CD4-positive, alpha-beta T cell treated with Interleukin-2 at 100 ng/mL for 4 hours (primary cell): ENCODE data around the gene MAGEF1.

Experiments used
- DNase-seq: peaks from one replicate; pipeline ENCODE4 v3.0.0-alpha.2; 2020; ENCODE audit warnings: low spot score

MAGEF1 gene

GRCh38 chr3:184688882-184689271 is 23.0 kb downstream of the MAGEF1 start:
- no peak for DNase-seq

- no peak for DNase-seq
Observed at GRCh38 chr3:184688251-184688881, 23.5 kb downstream of the MAGEF1 start.

- no peak for DNase-seq
Observed at GRCh38 chr3:184687363-184688015, 24.4 kb downstream of the MAGEF1 start.

GRCh38 chr3:184685646-184686045 is 26.2 kb downstream of the MAGEF1 start:
- no peak for DNase-seq

GRCh38 chr3:184685055-184685454 is 26.8 kb downstream of the MAGEF1 start:
- DNase-seq = no peak

- DNase-seq = no peak
Observed at GRCh38 chr3:184683900-184684560, 27.8 kb downstream of the MAGEF1 start.

DNA sequence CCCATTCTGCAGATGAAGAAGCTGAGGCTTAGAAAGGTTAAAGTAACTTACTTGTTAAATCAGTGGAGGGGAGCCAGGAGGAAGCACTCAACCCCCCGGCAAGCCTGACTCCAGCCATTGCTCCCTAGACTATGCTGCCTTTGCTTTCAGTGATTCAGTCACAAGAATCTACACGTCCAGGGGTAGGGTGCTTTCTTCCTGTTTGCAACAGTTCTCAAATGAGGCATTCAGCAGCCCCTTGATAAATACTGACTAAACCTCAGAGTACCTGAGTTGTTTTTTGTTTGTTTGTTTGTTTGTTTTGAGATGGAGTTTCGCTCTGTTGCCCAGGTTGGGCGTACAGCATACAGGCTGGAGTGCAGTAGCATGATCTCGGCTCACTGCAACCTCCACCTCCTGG is 28.6 kb downstream of the MAGEF1 start:
- DNase-seq = no peak

- DNase-seq = no peak
Observed at GRCh38 chr3:184682671-184683070, 29.2 kb downstream of the MAGEF1 start.

DNA sequence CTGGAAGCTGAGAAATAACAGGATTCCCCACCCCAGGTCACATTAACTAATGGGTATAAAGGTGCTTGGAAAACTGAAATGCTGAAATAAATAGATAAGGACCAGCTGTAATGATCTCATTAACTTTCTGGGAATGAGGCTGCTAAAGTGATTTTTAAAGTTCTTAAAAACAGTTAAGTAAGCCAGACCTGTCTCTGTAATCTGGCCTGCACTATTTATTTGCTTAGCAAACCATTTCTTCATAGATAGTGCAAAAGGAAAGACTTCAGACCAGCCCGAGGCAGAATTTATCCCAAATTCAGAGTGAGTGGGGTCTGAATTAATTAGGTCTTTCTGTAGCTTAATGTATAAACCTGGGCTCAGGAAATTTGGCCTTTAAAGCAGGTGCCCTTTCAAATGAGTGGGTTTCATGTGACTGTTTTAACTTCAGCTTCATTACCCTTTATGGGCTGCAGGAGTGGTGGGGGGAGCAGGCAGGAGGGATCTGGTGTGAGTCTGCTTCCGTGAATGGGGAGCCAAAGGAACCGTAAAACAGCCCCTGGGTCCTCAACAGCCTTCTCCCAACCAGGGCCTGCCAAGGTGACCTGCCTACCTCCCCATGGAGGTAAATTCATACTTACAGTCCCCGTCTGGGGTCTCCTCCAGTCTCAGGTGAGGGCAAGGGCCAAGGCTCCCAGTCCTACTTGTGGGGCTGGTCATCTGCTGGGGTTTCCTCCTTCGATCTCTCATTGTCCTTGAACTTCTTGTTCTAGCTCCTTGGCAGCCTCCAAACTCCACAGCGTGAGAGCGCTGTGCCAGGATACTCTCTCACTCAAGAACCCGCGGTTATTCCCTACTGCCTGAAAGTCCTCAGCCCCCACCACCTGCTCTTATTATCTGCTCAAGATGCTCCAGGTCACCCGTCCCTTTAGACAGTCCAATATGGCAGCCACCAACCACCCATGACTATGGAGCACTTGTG is 31.2 kb downstream of the MAGEF1 start:
- DNase-seq = no peak

- DNase-seq = no peak
Observed at GRCh38 chr3:184679056-184679816, 32.6 kb downstream of the MAGEF1 start.

- DNase-seq = no peak
Observed at GRCh38 chr3:184678317-184679055, 33.4 kb downstream of the MAGEF1 start.

DNA sequence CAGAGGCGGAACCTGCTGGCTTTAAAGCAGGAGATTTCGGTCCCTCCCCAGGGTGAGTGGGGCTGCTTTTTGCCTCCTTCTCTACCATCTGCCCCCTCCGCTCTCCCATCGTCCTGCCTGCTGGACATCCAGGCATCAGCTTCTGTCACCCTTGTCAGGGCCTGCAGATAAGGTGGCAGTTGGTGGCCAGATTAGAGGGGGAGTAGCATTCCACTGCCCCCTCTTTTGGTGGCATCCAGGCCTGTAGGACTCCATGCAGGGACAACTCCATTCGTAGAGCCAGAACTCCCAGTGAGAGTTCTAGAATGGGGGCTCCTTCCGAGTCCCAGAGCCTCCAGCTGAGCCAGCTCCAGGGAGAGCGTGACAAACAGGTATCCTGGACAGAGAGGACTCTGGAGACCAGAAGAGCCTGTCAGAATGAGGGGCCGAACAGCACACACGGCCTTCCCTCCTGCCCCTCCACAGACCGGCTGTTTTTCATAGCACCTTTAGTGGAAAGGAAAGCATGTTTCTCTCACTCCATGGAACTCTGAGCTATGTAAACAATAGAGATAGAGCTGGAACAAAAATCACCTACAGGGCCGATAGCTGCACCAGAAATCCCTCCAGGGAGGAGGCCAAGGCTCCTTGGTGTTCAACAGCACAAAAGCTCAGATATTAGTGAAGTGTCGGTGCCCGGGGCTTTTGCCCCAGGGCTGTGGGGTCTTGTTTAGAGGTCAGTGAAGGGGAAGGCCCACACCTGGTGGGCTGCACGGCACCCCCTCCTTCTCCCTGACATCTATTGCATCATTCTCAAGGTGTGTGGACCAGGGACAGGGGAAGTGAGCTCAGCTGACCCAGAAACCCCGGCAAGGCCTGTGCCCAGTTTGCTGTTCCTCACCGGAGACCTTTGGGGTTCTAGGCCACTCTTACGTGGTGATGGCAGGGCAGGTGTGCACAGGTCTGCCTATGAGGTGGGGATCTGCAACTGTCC is 34.2 kb downstream of the MAGEF1 start:
- DNase-seq = no peak

DNA sequence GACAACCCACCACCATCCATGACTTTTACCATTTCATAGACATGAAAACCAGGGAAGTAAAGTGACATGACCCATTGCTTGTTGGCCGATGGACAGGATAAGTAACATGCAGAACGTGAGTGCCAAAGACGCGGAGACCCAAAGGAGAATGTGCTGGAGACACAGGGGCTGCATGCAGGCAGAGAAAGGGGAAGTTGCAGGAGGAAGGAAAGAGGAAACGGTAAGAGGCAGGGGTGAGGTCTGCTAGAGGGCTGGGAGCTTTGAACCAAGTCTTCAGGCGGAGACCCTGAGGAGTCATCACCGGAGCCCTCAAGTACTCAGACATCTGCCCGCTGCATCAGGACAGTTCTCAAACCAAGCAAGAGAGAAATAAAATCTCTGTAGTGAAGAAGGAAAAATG is 34.9 kb downstream of the MAGEF1 start:
- DNase-seq = no peak

DNA sequence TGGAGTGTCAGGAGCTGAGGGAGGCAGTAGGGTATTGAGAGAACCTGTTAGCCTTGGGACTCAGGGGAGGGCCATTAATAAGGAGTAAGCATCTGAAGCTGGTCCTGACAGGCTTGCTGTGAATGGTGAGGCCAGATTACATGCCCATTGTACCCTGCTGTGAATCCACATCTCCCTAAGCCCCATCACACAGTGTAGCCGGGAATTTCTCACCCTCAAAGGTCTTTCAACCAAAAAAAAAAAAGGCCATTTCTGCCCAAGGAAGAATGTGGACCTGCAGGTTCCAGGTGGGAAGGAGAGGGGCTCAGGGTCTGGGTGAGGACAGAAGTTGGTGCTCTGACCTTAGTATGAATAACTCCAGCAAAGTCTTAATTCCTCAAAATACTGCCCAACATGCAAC is 37.2 kb downstream of the MAGEF1 start:
- no peak for DNase-seq

DNA sequence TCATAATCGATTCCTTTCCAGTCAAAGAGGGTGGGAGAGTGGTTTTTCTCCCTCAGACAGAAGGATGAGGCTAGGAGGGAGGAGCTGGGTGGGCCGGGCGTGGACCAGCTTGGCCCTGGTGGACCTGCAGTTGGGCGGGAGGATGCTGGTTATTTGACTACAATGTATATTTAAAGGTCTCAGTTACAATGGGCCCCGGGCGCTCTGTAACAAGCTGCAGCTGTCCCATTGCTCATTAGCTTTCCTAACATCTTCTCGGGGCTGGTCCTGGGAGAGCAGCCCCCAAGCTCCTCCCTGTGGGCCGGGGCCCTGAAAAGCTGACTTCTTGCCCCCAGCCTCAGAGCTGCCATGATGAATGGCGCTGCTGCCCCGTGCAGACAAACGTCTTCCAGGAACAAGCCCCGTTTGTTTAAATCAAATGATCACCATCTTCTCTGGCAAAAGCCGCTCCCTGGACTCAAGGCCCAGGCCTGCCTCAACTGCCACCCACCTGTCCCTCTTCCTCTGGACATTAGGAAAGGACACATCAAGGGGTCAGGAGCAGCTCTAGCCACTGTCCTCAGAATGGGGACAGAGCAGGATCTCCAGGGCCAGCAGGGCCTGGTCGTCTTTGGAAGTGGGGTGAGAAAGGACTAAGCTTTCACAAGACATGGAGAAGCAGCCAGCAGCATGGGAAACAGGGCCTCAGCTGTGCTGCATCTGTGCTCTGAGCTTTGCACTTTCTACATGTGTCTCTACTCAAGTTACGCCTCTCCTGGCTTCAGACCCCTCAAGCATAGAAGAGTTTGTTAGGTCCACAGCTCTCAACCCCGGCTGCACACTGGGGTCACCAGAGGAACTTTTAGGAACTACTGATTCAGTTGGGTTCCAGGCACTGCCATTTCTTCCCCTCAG is 38.6 kb downstream of the MAGEF1 start:
- no peak for DNase-seq

DNA sequence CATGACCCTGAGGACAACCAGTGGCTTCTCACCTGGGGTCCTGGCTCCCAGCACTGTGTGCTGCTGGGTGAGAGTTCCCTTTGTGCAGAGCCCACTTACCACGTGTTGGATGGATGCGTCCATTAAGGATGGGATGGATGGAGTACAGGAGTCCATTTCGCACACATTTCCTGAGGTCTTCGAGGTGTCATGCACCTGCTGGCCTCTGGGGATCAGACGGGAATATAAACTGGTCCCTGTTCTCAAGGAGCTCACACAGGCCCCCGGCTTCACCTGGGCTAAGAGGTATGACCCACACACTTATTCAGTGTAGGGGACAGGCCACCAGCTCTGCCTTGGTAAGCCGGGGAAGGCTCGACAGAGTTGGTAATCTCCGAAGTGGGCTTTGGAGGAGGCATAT is 39.5 kb downstream of the MAGEF1 start:
- DNase-seq = no peak

DNA sequence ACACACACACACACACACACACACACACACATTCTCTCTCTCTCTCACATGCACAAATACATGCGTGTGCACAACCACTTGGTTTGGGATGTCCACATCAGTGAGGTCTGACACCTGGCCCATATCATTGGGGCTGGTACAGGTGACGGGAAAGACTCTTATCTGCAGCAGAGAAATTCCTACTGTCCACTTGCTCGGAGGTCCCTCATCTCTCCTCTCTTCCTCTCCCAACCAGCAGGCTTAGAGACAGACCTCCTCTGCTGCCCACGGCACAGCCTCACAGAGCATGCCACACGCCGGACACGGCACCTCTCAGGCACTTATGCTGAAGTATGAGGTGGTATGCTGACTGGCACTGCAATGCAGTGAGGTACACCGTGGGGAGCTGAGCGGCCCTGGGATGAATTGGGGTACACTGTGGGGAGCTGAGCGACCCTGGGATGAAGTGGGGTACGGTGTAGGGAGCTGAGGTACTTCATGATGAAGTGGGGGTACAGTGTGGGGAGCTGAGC is 41.7 kb downstream of the MAGEF1 start:
- DNase-seq = no peak

- DNase-seq = no peak
Observed at GRCh38 chr3:184669578-184669977, 42.3 kb downstream of the MAGEF1 start.
